SK-N-SH (cell line): Measurements from ENCODE around the gene C1QL1.

Experiments
- CHD2 ChIP-seq: fragments of 150-350 bp; IDR thresholded peaks from 2 replicates; pipeline ENCODE4 v1.6.1; 2018; ENCODE audit warnings: low read length; ENCODE audit not compliant: partially characterized antibody
- EP300 ChIP-seq, 2 experiments: IDR thresholded peaks; 2 replicates each; pipeline versions ENCODE4 v1.4.0 to v1.6.1; 2012; ENCODE audit warnings: borderline replicate concordance in 1 of 2, low read depth in 1 of 2, low read length in 1 of 2
- EZH2phosphoT487 ChIP-seq: fragments of 200-600 bp; sonication (generic); IDR thresholded peaks from 2 replicates; pipeline ENCODE4 v1.6.1; 2017; ENCODE audit warnings: low read depth, mixed run types, mild to moderate bottlenecking, antibody characterized with exemption, moderate library complexity, borderline replicate concordance
- FOSL2 ChIP-seq: IDR thresholded peaks from 2 replicates; pipeline ENCODE4 v1.4.0; 2012; ENCODE audit warnings: low read depth, mild to moderate bottlenecking, moderate library complexity, borderline replicate concordance
- FOXM1 ChIP-seq: IDR thresholded peaks from 2 replicates; pipeline ENCODE4 v1.4.0; 2012; ENCODE audit warnings: low read depth, mild to moderate bottlenecking
- GABPA ChIP-seq: IDR thresholded peaks from 2 replicates; pipeline ENCODE4 v1.4.0; 2012; ENCODE audit warnings: low read depth, mild to moderate bottlenecking
- GATA2 ChIP-seq: sonication (generic); formaldehyde crosslinking; IDR thresholded peaks from 2 replicates; pipeline ENCODE4 v1.5.0; 2020; ENCODE audit warnings: mild to moderate bottlenecking, missing genetic modification reagents
- JUND ChIP-seq: IDR thresholded peaks from 2 replicates; pipeline ENCODE4 v1.4.0; 2012
- RCOR1 ChIP-seq: fragments of 150-350 bp; IDR thresholded peaks from 2 replicates; pipeline ENCODE4 v1.6.1; 2017; ENCODE audit warnings: antibody characterized with exemption, low read length
- TAF1 ChIP-seq: IDR thresholded peaks from 2 replicates; pipeline ENCODE4 v1.6.1; 2012; ENCODE audit warnings: low read depth, mild to moderate bottlenecking, low read length, moderate library complexity, borderline replicate concordance
- TF ChIP-seq, protein P1 (sequence below): fragments of 200-600 bp; sonication (generic); IDR thresholded peaks from 2 replicates; pipeline ENCODE4 v1.6.1; 2017; ENCODE audit warnings: antibody characterized with exemption, mild to moderate bottlenecking, moderate library complexity
- TF ChIP-seq, protein P2 (sequence below): IDR thresholded peaks from 2 replicates; pipeline ENCODE4 v1.6.1; 2012; ENCODE audit warnings: mild to moderate bottlenecking, low read depth, low read length, moderate library complexity
- TF ChIP-seq, protein P3 (sequence below): fragments of 150-350 bp; IDR thresholded peaks from 2 replicates; pipeline ENCODE4 v1.6.1; 2017; ENCODE audit warnings: antibody characterized with exemption, low read length, low read depth, borderline replicate concordance
- TF ChIP-seq, protein P4 (sequence below): IDR thresholded peaks from 2 replicates; pipeline ENCODE4 v1.4.0; 2012; ENCODE audit warnings: low read depth

DNA sequence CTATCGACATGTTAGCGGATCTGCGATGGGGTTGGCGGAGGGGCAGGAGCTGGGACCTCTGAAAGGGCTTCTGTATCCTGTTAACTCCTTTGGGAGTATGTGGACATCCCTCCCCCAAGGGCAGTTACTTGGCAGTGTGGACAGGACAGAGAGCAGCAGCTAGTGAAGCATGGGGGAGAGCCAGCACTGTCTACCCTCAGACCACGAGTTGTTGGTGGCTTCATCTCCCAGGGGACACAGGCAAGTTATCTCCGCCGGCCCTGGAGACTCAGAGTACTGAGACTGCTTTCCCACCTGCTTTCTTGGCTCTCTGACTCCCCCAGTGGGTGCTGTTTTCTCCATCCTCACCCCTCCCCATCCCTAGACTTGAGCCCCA is 47.5 kb downstream of the C1QL1 start:
- no peak for TF ChIP-seq CHD2
- TF ChIP-seq, protein P1, sequence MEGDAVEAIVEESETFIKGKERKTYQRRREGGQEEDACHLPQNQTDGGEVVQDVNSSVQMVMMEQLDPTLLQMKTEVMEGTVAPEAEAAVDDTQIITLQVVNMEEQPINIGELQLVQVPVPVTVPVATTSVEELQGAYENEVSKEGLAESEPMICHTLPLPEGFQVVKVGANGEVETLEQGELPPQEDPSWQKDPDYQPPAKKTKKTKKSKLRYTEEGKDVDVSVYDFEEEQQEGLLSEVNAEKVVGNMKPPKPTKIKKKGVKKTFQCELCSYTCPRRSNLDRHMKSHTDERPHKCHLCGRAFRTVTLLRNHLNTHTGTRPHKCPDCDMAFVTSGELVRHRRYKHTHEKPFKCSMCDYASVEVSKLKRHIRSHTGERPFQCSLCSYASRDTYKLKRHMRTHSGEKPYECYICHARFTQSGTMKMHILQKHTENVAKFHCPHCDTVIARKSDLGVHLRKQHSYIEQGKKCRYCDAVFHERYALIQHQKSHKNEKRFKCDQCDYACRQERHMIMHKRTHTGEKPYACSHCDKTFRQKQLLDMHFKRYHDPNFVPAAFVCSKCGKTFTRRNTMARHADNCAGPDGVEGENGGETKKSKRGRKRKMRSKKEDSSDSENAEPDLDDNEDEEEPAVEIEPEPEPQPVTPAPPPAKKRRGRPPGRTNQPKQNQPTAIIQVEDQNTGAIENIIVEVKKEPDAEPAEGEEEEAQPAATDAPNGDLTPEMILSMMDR: no peak
- TF ChIP-seq EZH2phosphoT487: no peak
- TF ChIP-seq, protein P2, sequence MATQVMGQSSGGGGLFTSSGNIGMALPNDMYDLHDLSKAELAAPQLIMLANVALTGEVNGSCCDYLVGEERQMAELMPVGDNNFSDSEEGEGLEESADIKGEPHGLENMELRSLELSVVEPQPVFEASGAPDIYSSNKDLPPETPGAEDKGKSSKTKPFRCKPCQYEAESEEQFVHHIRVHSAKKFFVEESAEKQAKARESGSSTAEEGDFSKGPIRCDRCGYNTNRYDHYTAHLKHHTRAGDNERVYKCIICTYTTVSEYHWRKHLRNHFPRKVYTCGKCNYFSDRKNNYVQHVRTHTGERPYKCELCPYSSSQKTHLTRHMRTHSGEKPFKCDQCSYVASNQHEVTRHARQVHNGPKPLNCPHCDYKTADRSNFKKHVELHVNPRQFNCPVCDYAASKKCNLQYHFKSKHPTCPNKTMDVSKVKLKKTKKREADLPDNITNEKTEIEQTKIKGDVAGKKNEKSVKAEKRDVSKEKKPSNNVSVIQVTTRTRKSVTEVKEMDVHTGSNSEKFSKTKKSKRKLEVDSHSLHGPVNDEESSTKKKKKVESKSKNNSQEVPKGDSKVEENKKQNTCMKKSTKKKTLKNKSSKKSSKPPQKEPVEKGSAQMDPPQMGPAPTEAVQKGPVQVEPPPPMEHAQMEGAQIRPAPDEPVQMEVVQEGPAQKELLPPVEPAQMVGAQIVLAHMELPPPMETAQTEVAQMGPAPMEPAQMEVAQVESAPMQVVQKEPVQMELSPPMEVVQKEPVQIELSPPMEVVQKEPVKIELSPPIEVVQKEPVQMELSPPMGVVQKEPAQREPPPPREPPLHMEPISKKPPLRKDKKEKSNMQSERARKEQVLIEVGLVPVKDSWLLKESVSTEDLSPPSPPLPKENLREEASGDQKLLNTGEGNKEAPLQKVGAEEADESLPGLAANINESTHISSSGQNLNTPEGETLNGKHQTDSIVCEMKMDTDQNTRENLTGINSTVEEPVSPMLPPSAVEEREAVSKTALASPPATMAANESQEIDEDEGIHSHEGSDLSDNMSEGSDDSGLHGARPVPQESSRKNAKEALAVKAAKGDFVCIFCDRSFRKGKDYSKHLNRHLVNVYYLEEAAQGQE: no peak
- TF ChIP-seq, protein P3, sequence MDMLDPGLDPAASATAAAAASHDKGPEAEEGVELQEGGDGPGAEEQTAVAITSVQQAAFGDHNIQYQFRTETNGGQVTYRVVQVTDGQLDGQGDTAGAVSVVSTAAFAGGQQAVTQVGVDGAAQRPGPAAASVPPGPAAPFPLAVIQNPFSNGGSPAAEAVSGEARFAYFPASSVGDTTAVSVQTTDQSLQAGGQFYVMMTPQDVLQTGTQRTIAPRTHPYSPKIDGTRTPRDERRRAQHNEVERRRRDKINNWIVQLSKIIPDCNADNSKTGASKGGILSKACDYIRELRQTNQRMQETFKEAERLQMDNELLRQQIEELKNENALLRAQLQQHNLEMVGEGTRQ: no peak
- TF ChIP-seq, protein P4, sequence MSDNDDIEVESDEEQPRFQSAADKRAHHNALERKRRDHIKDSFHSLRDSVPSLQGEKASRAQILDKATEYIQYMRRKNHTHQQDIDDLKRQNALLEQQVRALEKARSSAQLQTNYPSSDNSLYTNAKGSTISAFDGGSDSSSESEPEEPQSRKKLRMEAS: no peak
- no peak for TF ChIP-seq FOXM1
- no peak for TF ChIP-seq GATA2 (CRISPR knock-in tag)
- TF ChIP-seq GABPA: no peak
- TF ChIP-seq TAF1: no peak
- TF ChIP-seq FOSL2: no peak
- TF ChIP-seq EP300 (IDR thresholded peaks at IDR 0.05; ENCODE audit: borderline replicate concordance in 1 of 2, low read depth in 1 of 2, low read length in 1 of 2): no peak
- TF ChIP-seq RCOR1: no peak
- TF ChIP-seq JUND: no peak
